Activated CD4-positive, alpha-beta memory T cell treated with anti-CD3 and anti-CD28 coated beads, Interleukin-2, amount 10 ng/mL, durations not matched to agents 7 days and 5 days (primary cell): ENCODE results near the gene CENPH. TPM values are rescaled to one million over a fixed set of nuclear protein-coding genes. Genes with fewer than 3 reads are reported as not detected.

Experiments
- total RNA-seq, 2 experiments: library from RNA; stranded (reverse); gene quantifications; one replicate each; pipeline ENCODE4 v1.2.3, GENCODE V29; 2021

Gene CENPH
- total RNA-seq, 2 experiments from 2014 or later, result 41.8 to 44.1 TPM

Other genes starting within 250 kb of the CENPH start
- gene SLC30A5, start 95.6 kb upstream of the CENPH start, total RNA-seq, result 10 to 100 TPM; 34.2 to 43.1 TPM
- gene CCNB1, start 22.4 kb upstream of the CENPH start, total RNA-seq, result 100 to 1,000 TPM; 162 to 175 TPM
- gene CDK7, start 45.3 kb downstream of the CENPH start, total RNA-seq, result 10 to 100 TPM; 26.0 to 30.5 TPM
- 10 to 100 TPM in 1 of 2 experiments, 1 to 10 TPM in 1; 8.8 to 10.4 TPM for gene CCDC125, start 143.2 kb downstream of the CENPH start, total RNA-seq
- gene AK6, start 179.9 kb downstream of the CENPH start, total RNA-seq, result 10 to 100 TPM; 30.9 to 31.2 TPM
- gene TAF9, start 179.9 kb downstream of the CENPH start, total RNA-seq, result 10 to 100 TPM; 46.8 to 47.2 TPM
- 10 to 100 TPM; 26.2 to 26.7 TPM for gene RAD17, start 180.2 kb downstream of the CENPH start, total RNA-seq
- gene MARVELD2, start 225.5 kb downstream of the CENPH start, total RNA-seq, result under 1 TPM; 0.18 to 0.23 TPM